ENCODE results near the gene NEMP2.
A peak's percentile ranks its signal among the peaks of the same experiment; 100 is the strongest.

NEMP2 gene

DNA sequence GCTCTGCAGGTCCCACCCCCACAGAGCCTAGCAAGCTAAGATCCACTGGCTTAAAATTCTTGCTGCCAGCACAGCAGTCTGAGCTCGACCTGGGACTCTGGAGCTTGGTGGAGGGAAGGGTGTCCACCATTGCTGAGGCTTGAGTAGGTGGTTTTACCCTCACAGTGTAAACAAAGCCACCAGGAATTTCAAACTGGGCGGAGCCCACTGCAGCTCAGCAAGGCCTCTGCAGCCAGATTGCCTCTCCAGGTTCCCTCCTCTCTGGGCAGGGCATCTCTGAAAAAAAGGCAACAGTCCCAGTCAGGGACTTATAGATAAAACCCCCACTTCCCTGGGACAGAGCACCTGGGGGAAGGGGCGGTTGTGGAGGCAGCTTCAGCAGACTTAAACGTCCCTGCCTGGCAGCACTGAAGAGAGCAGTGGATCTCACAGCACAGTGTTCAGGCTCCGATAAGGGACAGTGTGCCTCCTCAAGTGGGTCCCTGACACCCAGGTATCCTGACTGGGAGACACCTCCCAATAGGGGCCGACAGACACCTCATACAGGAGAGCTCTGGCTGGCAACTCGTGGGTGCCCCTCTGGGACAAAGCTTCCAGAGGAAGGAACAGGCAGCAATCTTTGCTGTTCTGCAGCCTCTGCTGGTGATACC lies 20.0 kb upstream of the NEMP2 start:
- DNase-seq, result no peak

DNA sequence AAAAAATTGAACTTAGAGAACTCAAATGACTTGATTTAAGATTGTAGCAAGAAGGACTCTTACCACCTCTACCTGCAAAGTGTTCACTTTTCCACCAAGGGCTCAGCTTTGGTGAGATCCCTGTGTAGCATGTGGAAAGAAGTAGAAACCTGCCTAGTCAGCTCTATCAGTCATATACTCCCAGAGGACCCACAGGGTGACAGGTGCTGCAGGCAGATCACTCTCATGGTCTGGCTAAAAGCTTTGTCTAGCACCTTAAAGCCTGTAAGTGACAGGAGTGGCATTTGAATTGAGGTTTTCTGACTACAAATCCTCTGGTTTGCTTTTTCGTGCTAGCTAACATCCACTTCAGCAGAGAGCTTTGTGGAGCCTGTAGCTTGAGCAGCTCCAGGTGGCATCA lies 18.7 kb upstream of the NEMP2 start:
- no peak for DNase-seq

DNA sequence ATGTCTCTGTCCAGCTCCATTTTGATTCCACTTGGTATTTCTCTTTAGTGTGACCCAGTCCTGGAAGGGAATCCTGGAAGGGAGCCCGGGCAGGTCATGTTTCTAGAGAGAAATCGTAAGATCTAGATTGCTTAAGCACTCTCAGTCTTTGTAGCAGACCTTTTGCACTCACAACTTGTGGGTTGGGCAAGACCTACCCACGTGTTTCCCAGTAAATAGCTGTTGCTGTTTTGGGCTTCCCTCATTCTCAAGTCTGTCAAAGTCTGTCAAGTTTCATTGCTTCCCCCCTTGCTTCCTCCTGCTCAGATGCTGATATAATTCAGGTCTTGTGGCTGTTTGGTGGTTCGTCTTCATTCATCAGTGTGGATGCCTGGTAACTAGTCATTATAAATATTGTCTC lies 17.4 kb upstream of the NEMP2 start:
- DNase-seq, result no peak

DNA sequence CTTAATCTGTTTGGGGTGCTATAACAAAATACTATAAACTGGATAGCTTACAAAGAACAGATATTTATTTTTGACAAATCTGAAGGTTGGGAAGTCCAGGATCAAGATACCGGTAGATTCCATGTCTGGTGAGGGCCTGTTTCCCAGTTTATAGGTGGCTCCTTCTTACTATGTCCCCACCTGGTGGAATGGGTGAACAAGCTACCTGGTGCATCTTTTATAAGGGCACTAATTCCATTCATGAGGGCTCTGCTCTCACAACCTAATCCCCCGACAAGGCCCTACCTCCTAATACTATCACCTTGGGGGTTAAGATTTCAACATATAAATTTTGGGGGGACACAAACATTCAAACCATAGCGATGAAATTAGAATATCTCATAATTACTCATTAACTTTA lies 15.6 kb upstream of the NEMP2 start:
- no peak for DNase-seq

DNA sequence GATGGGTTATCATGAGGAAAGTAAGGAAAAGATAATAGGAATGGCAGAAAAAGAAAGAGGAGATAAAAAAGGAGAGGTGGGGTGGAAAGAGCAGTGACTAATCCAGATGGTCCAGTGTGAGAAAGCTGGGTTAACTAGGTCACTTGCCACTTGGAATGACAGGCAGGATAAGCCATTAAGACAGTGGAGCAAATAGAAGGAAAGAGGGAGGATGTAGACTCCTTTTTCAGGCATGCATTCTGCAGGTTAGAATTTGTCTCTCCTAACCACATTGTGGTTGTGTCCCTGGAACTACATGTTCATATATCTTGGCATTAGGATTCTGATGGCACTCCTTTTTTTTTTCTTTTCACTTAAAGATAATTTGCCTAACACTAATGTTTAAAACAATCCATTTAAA lies 13.4 kb upstream of the NEMP2 start:
- DNase-seq, result no peak

DNA sequence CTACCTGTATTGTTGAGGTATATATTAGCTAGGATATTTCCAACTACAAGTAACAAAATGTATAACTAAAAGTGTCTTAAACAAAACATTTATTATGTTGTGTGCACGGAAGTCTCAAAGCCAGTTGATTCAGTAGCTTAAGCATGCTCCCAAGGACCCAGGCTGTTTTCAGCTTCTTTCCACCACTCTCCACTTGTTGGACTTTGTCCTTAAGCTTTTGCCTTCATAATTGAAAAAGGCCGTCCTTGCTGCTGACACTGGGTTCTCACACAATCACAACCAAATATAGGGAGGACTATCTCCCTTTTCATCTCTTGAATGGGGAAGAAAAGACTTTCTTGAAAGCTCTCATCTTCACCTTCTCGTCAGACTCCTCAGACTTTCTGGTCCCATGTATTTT lies 12.2 kb upstream of the NEMP2 start:
- DNase-seq, result no peak

DNA sequence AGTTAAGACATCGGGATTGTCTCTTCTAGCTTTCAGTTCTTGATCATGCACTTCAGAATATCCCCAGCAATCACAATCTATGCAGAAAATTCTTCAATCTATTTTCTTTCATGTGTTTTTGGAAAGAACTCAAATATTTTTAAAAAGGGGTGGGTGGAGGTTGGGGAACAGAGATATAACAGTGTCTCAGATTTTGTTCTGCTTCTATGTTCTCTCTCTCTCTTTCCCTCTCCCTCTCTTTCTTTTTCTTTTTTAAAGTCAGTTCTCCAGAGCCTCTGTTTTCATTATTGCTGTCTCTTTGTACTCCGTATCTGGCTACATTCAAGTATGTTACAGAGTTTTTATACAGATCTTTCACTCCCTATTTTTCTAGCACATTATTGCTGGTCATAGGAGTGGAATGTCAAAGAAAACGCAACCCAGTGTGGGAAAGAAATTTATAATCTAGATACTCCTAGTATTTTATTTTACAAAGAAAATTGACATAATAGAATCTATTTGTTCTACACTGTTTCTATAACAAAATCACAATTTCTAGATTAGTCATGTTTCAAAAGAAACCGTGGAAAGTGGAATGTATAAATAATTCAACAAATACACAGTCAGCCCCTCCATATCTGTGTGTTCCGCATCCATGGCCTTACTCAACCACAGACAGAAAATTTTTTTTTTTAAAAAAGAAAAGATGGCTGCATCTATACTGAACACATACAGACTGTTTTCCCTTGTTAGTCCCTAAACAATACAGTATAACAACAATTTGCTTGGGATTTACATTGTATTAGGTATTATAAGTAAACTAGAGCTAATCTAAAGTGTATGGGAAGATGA lies 11.2 kb upstream of the NEMP2 start:
- no peak for DNase-seq

DNA sequence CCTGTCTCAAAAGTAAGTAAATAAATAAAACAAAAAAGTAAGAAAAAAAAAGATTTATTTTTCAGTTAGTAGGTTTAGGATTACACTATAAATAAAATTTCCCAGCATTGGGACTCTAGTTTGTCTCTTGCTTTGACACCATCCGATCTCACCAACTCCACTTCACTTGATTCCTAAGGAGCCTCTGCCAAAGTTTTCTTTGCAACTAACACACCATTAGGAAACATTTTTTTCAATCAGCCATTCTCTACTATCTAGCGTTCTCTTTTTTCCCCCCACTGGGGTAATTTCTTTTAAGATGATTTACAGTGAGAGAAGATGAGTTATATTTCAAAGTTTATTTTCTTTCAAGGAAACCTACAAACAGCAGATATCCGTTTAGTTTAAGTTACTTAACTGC lies 10.6 kb upstream of the NEMP2 start:
- no peak for DNase-seq

DNA sequence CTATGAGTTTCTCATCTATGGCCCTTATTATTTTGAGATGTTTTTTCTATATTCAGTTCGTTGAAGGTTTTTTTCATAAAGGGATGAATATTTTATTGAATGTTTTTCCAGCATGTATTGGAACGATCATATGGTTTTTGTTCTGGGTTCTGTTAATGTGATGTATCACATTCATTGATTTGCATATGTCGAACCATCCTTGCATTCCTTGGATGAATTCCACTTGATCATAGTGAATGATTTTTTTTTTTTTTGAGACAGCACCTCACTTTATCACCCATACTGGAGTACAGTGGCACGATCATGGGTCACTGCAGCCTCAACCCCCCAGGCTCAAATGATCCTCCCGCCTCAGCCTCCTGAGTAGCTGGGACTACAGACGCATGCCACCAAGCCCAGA lies 5.5 kb upstream of the NEMP2 start:
- DNase-seq, result no peak

DNA sequence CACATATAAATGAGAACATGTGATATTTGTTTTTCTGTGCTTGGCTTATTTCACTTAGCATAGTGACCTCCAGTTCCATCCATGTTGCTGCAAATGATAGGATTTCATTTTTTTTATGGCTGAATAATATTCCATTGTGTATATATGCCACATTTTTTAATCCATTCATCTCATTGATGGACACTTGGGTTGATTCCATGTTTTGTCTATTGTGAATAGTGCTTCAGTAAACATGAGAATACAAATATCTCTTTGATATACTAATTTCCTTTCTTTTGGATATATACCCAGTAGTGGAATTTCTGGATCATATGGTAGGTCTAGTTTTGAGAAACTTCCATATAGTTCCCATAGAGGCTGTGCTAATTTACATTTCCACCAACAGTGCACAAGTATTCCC lies 3.7 kb upstream of the NEMP2 start:
- no peak for DNase-seq

DNA sequence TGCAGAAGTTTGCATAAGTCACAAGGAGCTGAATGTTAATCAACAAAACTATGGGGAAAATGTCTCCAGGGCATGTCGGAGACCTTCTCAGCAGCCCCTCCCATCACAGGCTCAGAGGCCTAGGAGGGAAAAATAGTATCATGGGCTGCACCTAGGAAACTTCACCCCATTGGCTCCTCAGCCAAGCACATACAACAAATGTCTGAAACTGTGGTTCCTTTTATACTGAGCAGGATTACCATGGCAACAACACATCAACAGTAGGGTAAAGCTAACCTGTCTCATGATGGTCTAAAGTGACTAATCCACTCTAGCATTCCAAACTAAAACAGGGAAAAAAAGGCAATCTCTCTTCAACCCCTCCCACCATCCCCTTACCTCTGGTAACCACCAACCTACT lies 3.2 kb upstream of the NEMP2 start:
- no peak for DNase-seq

DNA sequence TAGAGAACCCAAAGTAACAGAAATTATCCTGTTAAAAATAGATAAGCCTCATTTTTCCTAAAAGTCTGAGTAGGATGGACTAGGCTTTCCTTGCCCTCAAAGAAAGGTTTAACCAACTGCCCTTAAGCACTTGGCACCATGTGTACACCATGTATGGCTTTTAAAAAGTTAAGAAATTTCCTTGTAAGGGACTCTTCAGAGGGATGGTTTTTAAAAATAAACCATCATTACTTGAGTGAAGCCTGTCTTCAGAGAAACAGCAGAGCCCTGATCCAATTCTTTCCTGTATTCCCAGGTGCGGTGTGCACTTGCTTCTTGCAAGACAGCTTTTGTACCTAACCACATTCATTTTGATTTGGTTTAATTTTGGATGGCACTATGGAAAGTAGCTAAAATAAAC lies 1.1 kb upstream of the NEMP2 start:
- no peak for DNase-seq

DNA sequence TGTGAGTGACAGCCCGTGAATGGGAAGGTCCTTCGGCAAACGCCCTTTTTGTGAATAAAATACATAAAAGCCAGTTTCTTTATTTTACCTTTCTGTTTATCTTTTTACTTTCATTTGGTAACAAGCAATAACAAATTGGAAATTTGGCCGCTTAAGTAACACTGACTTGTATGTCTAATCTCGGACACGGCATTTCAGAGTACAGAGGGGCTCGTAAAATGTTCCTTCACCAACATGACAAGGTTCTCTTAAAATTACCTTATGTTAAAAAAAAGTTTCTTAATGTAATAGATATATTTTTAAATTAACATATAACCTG lies 558 bp upstream of the NEMP2 start:
- DNase-seq, result no peak

DNA sequence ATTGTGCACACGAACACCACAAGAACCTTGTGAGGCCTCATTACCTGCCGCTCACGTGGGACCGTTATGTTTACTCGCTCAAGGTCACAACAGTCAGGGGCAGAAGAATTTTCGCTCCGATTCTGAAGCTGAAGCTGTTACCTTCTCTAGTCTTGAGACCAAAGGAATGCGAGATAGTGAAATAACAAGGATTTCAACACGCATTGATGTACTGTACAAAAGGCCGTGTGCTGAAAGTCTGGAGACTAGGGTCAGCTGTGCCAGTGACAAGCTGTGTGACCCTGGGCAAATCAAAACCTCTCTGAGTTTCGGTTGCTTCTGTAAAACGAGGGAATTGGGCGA lies 583 bp downstream of the NEMP2 start:
- DNase-seq, result peak; percentile 79

DNA sequence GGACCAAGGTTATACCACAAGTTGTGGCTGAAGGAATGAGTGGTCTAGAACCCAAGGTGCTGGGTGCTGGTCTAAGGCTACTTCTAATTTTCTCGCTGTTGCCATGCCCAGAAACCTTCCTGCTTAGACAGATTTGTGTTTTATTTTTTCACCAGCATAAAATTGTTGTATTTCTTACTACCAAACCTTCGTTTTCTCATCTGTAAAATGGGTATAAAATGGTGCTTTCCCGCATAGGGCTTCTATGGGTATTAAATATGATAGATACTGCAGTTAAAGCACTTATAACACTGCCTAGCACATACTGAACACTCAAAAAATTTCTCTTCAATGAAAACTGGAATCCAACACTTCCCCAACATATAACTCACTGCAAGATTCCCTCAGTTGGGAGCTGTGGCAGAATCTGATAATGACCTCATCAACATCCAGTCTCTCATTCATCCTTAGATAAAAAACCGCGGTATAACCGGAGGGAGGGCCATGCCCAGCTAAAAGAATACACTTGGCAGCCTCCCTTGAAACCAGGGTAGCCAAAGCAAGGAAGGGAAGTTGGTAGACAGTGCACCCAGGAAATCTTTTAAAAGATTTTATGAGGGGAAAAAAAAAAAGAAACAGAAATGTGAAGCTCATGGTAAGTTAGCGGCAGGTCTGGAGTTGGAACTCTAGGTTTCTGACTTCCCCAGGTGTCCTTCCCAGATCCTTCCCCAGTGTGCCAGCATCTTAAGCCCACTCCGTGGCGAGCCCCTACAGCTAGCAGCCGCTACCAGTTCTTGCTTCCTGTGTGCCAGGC lies 1.2 kb downstream of the NEMP2 start:
- DNase-seq, result no peak

DNA sequence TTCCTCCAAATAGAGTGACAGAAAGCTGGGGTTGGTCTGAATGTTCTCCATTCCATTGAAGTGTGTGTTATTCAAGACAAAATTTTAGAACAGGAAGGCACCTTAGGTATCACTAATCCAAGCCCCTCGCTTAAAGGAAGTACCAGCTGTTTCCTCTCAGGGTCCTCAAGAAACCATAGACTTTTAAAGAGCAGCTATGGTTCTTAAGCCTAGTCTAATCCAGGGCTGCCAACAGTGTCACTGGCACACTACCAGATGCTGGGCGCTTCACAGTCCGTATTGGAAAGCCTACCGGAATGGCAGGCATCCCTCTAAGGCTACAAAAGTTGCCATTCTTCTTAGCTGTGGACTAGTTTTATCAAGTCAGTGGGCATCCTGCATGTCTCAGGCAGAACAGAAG lies 1.9 kb downstream of the NEMP2 start:
- no peak for DNase-seq

DNA sequence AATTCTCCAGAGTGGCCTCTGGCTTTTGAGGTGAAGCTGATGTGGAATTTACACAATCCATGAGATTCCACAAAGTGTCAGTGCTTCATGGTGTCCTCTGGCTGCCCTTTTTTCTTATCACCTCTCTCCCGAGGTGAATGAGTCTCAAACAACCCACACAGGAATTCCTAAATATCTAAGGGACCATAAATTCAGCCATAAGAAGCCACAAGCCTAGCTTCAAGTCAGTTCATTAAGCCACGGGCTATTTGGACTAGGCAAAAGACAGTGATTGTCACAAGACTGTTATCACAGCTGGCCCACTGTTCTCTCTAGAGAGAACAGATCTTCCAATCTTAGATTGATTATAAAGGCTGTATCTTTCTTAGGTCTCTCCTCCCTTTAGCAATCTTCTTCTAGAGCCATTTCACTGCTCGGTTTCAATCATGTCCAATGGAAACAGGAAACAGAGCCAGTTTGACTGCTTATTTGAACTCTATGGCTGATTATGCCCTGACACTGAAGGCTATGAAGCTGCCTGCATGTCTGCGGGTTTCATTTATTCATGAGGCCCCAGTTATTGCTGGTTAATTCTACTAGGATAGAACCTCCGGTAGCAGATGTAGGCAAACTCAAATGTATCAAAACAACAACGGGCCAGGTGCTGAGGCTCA lies 4.1 kb downstream of the NEMP2 start:
- DNase-seq, result no peak

DNA sequence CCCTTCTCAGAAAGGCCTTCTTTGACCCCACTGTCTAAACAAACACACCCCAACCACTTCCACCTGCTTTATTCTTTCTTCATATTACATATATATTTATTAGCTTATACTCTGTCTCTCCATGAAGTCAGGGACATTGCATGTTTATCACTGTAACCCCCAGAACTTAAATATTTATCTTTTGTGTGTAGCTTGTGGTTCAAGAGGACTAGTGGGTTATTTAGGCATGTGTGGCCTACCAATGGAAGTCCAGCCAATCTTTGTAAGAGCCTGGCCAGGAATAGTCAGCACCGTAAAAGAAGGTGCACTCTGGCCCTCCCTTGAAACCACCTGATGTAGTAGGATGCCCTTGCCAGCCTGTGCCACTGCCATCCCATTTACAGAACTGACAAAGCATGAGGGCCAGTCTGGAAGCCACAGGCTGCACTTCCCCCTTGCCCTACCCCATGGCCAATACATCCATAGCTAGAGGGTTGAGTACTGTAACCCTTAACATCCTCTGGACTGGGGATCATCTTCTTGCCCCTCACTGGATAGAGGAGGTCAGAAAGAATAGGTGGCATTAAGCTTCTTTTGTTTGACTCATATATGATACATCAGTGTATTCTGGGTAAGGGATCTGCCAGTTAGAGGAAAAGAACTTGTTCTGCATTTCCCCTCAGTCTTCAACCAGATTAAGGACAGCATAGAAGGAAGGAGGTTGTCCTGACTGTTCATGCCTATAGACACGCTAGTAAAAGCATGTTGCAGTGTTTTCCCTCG lies 4.9 kb downstream of the NEMP2 start:
- no peak for DNase-seq

DNA sequence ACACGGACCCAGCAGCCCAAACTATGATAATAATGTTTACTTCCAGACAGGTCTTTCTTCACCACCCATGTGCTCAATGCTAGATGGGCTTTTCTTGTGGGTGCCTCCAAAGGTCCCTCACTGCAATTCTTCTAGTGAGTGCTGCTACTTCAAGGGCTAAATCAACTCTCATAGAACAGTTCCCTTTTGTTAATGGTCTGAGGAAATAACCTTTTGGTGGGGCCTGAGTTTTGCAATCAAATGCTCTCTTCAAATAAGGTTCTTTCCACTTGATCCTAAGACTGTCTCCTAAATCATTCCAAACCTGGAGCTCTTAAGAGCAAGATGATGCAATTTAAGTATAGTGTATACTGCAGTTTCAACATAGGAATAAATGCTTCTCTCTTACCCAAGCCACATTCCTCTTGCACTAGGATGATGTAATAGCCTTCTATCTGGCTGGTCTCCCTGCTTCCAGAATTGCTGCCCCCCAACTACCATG lies 6.0 kb downstream of the NEMP2 start:
- DNase-seq, result no peak

DNA sequence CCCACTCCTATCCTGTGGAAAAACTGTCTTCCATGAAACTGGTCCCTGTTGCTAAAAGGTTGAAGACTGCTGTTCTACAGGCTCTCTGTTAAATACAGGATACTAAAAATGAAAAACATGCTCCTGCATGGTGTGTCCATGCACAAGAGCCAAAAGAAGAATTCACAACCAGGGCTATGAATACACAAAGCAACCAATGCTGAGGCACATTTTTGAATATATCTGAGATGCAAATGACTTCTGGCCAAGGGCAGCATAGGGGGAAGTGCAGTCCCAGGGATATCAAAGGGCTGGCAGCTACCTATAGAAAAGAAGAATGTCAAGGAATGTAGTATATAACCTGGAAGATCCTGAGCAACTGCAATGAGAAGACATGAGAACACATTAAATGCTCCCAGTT lies 6.6 kb downstream of the NEMP2 start:
- DNase-seq, result no peak

DNA sequence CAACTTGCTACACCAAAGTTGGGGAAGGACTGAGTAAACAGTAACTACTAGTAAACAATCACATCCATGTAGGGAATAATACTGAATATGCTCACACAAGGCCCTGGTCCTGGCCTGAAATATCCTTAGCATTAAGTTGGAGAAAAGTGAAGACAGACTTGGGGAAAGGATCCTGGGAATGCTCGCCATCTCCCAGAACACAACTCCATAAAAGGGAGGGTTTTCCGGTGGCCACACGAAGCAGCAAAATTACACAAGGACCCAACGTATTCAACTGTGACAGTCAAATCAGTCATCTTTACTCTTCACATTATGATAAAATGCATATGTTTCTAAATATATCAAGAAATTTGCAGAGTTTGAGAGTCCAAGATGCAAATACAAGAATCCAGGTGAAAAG lies 7.3 kb downstream of the NEMP2 start:
- no peak for DNase-seq

DNA sequence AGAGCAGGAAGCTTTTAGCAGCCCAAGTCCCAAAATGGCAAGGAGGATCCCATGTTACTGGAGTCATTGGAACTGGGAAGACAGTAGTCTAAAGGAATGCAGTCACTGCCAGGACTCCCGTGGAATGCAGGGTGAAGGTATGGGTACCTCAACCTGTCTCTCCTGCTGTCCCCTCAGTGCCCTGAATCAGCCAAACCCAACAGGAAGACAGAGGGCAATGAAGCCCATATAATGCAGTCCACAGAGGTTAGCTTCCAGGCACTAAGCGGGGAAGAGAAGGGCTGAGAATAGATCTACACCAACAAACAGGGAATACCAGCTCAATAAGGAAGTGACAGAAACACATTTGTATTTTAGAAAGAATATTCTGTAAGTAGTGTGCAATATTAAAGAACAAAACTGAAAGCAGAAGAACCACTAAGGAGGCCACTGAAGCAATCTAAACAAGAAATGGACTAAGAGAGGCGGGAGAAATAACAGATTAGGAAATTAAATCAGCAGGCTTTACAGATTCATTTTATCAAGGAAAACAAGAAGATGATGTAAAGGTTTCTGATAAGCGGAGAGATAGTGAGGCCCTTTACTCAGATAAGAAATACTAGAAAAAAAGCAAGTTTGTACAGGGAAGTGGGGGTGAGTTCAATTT lies 8.3 kb downstream of the NEMP2 start:
- no peak for DNase-seq
